HUES6 (cell line): ENCODE data around the gene MKRN2.

Experiments used
- H3K27ac ChIP-seq: 2 replicates; pipeline ENCODE4 v1.7.0; 2013; ENCODE audit warnings: low read depth, mild to moderate bottlenecking, low read length, inconsistent platforms
- H3K27me3 ChIP-seq: 2 replicates; pipeline ENCODE4 v1.6.1; 2013; ENCODE audit warnings: low read length; ENCODE audit not compliant: control insufficient read depth, insufficient read depth
- H3K36me3 ChIP-seq: 2 replicates; pipeline ENCODE4 v1.6.1; 2013; ENCODE audit warnings: low read length; ENCODE audit not compliant: control insufficient read depth, insufficient read depth
- H3K4me1 ChIP-seq: 2 replicates; pipeline ENCODE4 v1.6.1; 2013; ENCODE audit warnings: low read length; ENCODE audit not compliant: control insufficient read depth, insufficient read depth
- H3K4me3 ChIP-seq: 2 replicates; pipeline ENCODE4 v1.5.1; 2013; ENCODE audit warnings: low read depth, low read length
- H3K9ac ChIP-seq: one replicate; pipeline ENCODE4 v1.6.1; 2013; ENCODE audit warnings: mild to moderate bottlenecking, low read length
- H3K9me3 ChIP-seq: 2 replicates; pipeline ENCODE4 v1.6.1; 2013; ENCODE audit warnings: low read depth, low read length; ENCODE audit not compliant: control insufficient read depth, insufficient read depth

Gene MKRN2

DNA sequence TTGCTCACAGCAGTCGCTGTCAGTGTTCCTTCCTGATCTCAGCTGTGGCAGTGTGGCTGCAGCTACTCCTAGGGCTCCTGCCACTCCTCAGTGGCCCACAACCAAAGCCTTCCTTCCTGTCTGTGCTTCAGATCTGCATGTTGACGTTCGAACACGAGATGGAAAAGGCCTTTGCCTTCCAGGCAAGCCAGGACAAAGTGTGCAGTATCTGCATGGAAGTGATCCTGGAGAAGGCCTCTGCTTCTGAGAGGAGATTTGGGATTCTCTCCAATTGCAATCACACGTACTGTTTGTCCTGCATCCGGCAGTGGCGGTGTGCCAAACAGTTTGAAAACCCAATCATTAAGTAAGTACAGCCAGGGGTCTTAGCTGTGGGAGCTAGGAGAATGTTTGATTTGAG, 17.8 kb downstream of the MKRN2 start:
- Histone ChIP-seq H3K4me3 (no peak overlapping the region), H3K4me1 (no peaks in the 10 kb centered on the region), H3K36me3 (peaks cover 95% of the 10 kb centered on the region), H3K27me3 (no peaks in the 10 kb centered on the region), H3K9me3 (no peaks in the 10 kb centered on the region), H3K9ac (no peak overlapping the region), H3K27ac (no peak overlapping the region)

DNA sequence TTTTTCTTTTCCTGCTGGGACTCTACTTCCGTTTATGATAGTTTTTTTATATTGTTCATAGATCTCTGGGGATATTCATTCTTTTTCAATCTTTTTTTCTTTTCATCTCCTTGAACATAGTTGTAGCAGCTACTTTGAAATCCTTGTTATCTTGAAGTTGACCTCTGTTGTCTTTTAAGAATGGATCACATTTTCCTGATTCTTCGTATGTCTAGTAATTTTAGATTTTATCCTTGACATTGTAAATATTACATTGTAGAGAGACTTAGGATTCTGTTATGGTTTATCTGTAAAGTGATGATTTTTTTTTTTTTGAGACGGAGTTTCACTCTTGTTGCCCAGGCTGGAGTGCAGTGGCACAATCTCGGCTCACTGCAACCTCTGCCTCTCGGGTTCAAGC, 20.5 kb downstream of the MKRN2 start:
- H3K4me1 ChIP-seq, result no peaks in the 10 kb centered on the region
- no peaks in the 10 kb centered on the region for H3K27me3 ChIP-seq
- H3K4me3 ChIP-seq, result no peak overlapping the region
- H3K9ac ChIP-seq, result no peak overlapping the region
- peaks cover 93% of the 10 kb centered on the region for H3K36me3 ChIP-seq
- H3K27ac ChIP-seq, result no peak overlapping the region
- H3K9me3 ChIP-seq, result no peaks in the 10 kb centered on the region

DNA sequence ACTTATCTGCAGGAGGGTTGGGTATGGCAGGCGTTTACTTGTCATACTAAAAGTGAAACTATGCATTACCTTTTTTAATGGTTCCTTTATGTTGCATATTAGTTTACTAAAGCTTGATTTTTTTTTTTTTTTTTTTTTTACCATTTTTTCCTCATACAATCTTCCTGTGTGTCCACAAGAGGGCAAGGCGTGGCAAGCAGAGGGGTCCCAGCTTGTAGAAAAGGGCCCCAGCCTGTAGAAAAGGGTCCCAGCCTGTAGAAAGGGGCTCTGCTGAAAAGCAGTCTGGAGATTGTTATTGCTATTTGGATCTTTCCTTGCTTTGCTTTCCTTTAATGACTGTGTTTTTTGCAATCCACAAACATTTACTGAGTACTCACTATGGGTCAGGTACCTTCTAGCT, 21.9 kb downstream of the MKRN2 start:
- Histone ChIP-seq H3K36me3 (peaks cover 94% of the 10 kb centered on the region), H3K27ac (no peak overlapping the region), H3K4me3 (no peak overlapping the region), H3K9me3 (no peaks in the 10 kb centered on the region), H3K27me3 (no peaks in the 10 kb centered on the region), H3K9ac (no peak overlapping the region), H3K4me1 (no peaks in the 10 kb centered on the region)

DNA sequence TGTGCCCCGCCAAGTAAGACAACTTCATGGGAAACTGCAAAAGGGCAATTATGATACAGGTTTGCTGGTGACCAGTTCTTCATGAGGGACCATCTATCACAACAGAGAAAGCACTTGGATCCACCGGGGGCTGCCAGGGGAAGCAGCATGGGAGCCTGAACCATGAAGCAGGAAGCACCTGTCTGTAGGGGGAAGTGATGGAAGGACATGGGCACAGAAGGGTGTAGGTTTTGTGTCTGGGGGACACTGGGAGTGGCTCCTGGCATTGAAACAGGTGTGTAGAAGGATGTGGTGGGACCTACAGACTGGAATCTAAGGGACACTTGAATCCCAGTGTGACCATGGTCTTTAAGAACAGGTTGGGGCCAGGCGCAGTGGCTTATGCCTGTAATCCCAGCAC, 22.6 kb downstream of the MKRN2 start:
- Histone ChIP-seq H3K9ac (no peak overlapping the region), H3K4me3 (no peak overlapping the region), H3K27ac (no peak overlapping the region), H3K27me3 (no peaks in the 10 kb centered on the region), H3K36me3 (peaks cover 94% of the 10 kb centered on the region), H3K4me1 (no peaks in the 10 kb centered on the region), H3K9me3 (no peaks in the 10 kb centered on the region)

DNA sequence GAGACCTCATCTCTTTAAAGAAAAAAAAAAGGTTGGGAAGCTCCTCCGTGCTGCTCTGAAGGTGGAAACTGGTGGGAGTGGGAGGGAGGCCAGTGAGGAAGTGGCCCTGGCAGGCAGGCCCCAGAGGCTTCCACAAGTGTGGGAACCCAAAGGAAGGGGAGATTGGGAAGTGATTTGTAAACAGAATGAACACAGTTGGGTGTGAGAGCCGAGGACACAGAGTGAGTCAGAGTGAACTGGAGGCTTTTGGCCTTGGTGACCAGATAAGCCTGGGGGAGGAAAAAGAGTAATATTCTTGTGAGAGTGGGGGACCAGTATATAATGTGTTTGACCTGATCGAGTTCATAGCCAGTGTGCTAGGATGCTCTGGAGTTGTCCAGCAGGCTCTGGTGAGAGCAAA, 23.0 kb downstream of the MKRN2 start:
- Histone ChIP-seq H3K4me3 (no peak overlapping the region), H3K36me3 (peaks cover 94% of the 10 kb centered on the region)

DNA sequence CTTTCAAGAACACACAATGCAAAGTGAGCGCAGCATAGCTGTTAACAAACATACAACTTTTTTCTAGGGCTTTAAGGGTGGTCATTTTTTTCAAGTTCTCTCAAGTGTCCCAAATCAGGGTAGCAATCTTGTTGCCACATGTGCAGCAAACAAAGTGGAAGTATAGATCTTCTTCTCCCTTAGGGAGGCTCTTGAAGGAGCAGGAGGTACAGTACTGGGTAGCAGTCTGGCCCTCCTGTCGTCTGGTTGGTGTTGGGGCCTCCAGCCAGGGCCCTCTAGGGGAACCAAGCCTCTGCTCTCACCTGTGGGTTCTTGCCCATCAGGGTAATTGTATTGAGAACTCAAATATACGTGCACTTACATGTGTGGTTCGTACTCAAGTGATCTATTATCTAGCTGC, 25.8 kb downstream of the MKRN2 start:
- H3K4me1 ChIP-seq, result no peaks in the 10 kb centered on the region
- H3K36me3 ChIP-seq, result peaks cover 94% of the 10 kb centered on the region
- H3K4me3 ChIP-seq, result no peak overlapping the region
- no peak overlapping the region for H3K27ac ChIP-seq
- H3K9me3 ChIP-seq, result no peaks in the 10 kb centered on the region
- H3K27me3 ChIP-seq, result no peaks in the 10 kb centered on the region
- H3K9ac ChIP-seq, result no peak overlapping the region

More for the DNA sequence above, 23.0 kb downstream of the MKRN2 start:
- Histone ChIP-seq H3K9me3 (no peaks in the 10 kb centered on the region), H3K9ac (no peak overlapping the region), H3K4me1 (no peaks in the 10 kb centered on the region), H3K27me3 (no peaks in the 10 kb centered on the region), H3K27ac (no peak overlapping the region)

DNA sequence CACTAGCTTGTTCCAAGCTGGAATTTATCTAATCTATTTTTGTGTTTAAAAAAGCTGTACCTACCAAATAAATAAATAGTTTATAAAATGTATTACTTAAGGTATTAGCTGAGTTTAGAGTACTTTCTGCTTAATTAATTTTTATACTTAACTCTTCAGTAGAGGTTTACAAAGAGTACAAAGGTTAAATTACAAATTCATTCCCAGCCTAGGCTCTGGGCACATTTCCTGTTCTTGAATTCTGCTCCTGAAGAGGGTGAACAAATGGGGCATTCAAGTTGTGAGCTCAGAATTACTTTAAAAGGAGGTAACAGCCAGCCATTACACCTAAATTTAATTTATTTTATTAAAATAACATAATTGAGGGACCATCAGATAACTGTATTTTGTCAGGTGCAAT, 26.4 kb downstream of the MKRN2 start:
- Histone ChIP-seq H3K4me3 (no peak overlapping the region), H3K27ac (no peak overlapping the region), H3K4me1 (no peaks in the 10 kb centered on the region), H3K9me3 (no peaks in the 10 kb centered on the region), H3K9ac (no peak overlapping the region), H3K36me3 (peaks cover 93% of the 10 kb centered on the region), H3K27me3 (no peaks in the 10 kb centered on the region)

DNA sequence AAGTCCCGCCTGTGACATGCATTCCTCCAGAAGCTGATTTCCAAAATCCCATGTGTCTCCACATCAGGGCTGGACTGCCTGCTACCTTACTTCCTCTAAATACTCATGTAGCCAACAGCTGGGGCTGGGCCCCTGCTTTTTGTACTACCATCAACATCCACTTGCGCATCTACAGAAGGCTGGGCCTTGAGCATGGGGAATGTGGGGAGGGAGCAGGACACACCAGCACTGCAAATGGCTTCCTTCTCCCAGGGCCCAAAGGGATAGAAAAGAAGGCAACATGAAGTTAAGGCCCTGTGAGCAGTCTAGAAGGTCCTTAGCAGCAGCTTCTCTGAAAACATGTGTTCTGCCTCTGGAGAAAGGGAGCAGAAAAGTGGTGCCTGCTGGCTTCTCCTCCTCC, 27.2 kb downstream of the MKRN2 start:
- H3K27ac ChIP-seq, result no peak overlapping the region
- no peaks in the 10 kb centered on the region for H3K9me3 ChIP-seq
- H3K36me3 ChIP-seq, result peaks cover 94% of the 10 kb centered on the region
- no peak overlapping the region for H3K9ac ChIP-seq
- no peak overlapping the region for H3K4me3 ChIP-seq
- no peaks in the 10 kb centered on the region for H3K27me3 ChIP-seq
- H3K4me1 ChIP-seq, result no peaks in the 10 kb centered on the region

DNA sequence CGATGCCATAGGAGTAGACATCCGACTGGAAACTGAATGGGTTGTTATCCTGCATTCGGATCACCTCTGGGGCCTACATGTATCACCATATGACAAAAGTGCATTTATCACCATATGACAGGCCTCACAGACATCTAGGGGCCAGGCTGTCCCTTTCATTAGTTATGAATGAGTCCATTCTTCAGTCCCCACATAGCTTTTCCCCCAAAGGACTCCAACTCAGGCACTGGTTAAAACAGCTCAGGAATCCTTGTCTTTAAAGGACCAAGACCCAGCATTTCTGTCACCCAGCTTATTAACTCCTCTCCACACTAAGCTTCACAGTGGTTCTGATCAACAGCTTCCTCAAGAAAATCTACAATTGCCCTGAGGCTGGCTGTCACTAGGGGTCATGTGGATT, 28.3 kb downstream of the MKRN2 start:
- Histone ChIP-seq H3K4me1 (no peaks in the 10 kb centered on the region), H3K27me3 (no peaks in the 10 kb centered on the region), H3K27ac (no peak overlapping the region), H3K9me3 (no peaks in the 10 kb centered on the region), H3K4me3 (no peak overlapping the region), H3K9ac (no peak overlapping the region), H3K36me3 (peaks cover 91% of the 10 kb centered on the region)

DNA sequence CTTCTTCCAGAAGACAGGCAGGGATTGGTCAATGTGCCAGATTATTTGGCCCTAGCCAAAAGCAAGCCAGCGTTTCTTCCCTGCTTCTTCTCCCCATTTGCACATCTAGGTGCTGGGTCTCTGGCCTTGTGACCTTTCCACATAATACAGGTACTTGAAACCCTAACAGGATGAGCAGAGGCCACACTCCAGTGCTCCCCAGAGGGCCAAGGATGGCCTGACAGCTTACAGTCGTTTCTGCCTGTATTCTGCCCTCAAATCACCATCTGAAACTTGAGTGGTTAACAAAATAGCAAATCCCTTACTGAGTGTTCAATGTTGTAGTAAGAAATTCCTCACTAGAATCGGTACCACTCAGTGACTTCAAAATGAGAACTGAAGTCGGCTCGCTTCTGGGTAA, 29.1 kb downstream of the MKRN2 start:
- H3K9me3 ChIP-seq, result no peaks in the 10 kb centered on the region
- H3K9ac ChIP-seq, result no peak overlapping the region
- H3K4me3 ChIP-seq, result no peak overlapping the region
- peaks cover 94% of the 10 kb centered on the region for H3K36me3 ChIP-seq
- H3K27me3 ChIP-seq, result no peaks in the 10 kb centered on the region
- H3K27ac ChIP-seq, result no peak overlapping the region
- H3K4me1 ChIP-seq, result no peaks in the 10 kb centered on the region

DNA sequence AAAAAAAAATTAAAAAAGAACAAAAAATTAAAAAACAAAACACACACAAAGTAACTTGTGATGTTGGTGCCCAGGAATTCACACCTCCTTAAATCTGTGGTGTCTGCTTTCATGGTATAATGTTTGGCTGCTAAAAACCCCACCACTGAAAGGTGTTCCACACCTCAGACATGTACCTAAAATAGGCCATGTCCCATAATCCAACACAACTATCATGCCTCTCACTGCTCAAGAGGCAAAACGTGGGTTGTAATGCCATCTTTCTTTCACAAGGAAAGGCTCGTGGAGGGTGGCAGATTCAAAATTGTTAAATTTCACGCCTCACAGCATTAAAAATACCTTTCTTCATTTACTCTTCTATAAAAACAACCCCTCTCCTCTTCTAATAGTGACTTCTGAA, 29.5 kb downstream of the MKRN2 start:
- H3K27ac ChIP-seq, result no peak overlapping the region
- H3K4me3 ChIP-seq, result no peak overlapping the region
- H3K9me3 ChIP-seq, result no peaks in the 10 kb centered on the region
- H3K36me3 ChIP-seq, result peaks cover 94% of the 10 kb centered on the region
- H3K27me3 ChIP-seq, result no peaks in the 10 kb centered on the region
- H3K9ac ChIP-seq, result no peak overlapping the region
- H3K4me1 ChIP-seq, result no peaks in the 10 kb centered on the region
